Activated gamma-delta T cell treated with anti-CD3 and anti-CD28 coated beads, Interleukin-2, amount 50 U/mL, for 16 hours (primary cell): Measurements from ENCODE around the gene C1orf53.
"Not testable (repeated sequence)": the region's sequence is repeated elsewhere in the genome, so short reads cannot be mapped to it uniquely, and the experiment has no call there.

Experiments
- DNase-seq: peaks from one replicate; pipeline ENCODE4 v3.0.0-alpha.2; 2020; ENCODE audit warnings: low read depth

Gene C1orf53

DNA sequence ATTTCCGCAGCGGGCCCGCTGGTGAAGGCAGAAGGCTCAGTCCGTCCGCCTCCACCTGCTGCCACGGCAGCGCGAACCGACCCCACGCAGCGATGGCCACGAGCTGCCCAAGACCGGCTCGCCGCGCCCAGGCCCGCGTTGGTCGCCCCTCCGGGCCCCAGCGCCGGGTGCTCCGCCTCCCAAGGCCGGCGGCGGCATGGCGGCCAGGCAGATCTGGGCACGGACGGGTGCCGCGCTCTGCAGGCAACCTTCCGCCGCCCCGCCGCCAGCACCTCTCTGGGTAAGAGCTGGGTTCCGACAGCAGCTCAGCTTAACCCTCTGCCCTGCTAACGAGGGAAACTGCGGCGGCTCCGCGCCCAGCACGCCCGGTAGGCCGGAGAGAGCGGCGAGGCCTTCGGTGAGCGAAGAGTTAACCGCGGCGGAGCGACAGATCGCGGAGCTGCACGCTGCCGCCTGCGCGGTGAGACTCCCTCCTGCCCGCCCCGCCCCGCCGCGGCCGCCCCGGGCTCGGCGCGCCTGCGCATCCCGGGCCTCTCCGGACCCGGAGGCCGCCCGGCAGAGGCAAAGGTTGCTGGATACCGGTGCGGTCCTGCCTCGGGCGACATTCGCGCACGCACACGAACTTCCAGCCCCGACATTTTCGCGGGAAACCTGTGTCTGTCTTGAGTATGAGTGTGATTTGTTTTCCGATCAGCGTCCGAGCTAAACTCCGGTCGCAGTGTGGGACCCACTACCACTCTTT lies at the start of gene C1orf53:
C1orf53 (plus strand) TSS at position 177 of the 742 bp plus-strand sequence; CDS start at position 197, 20 bp downstream.
- DNase-seq = peak; percentile 60

DNA sequence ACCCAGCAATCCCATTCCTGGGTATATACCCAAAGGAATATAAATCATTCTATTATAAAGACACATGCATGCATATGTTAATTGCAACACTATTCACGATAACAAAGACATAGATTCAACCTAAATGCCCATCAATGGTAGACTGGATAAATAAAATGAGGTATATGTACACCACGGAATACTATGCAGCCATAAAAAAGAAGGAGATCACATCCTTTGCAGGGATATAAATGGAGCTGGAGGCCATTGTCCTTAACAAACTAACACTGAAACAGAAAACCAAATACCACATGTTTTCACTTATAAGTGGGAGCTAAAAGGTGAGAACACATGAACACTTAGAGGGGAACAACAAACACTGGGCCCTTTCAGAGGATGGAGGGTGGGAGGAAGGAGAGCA lies 46.7 kb upstream of the C1orf53 start:
- not testable (repeated sequence) for DNase-seq

DNA sequence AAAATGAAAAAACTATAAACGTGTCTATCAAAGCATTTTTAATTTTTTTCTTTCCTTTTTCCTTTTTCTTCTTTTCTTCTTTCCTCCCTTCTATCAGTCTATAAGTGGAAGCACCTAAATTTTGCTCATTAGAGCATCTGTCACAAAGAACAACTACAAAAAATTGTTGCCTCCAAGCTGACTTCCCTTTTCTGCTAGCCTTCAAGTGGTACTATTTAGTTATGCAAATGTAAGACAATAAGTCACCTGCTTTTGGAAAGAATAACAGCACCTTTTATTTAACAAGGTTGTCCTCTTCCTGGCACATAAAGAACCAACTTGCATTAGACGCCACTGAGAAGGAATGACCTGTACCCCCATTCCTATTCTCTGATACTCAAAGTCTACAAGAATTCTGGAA lies 45.0 kb upstream of the C1orf53 start:
- DNase-seq = no peak

DNA sequence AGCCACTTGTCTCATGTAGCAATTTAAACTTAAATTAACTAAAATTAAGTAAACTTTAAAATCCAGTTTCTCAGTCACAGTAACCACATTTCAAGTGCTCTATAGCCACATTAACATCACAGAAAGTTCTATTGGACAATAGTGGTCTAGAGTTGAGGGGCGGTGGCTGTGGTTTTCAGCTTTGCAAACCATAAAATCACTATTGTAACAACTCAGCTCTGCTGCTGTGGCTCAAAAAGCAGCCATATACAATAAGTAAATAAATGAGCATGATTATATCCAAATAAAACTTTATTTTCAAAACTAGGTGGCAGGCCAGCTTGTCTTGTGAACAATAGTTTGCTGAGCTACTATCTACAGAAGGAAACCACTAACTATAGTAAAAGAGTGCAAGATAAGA lies 43.4 kb upstream of the C1orf53 start:
- DNase-seq = no peak

DNA sequence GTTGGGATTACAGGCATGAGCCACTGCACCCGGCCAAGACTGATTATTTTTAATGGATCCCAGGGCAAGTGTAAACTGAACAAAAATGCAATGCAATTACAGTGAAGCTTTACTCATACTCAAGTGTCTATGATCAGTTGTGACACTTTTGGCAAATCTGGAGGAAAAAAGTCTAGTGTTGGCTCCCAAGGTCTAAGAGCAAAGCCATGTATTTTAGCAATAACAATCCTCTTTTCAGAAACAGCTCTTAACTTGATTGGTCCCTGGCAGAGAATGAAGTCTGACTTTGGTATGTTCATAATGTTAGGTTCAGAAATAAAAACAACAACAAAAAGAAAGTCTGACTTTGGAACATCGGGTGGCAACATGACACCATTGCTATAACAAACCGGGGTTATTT lies 40.2 kb upstream of the C1orf53 start:
- no peak for DNase-seq

DNA sequence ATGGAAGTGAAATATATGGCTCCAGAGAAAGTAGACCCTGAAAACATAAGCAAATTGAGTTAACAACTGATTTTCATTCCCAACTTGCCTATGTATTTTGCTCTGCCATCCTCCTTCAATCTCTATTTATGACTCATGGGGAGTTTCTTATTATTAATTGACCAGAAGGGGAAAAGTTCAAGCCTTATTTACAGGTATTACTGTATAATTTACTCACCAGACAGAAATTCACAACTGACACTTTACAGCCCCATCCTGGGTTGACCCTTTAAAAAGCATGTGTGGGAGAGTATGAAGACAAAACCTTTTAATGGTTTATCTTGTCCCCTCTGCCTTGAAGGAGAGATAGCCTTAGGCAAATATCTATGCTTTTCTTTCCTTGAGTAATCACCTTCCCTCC lies 39.8 kb upstream of the C1orf53 start:
- DNase-seq = no peak

DNA sequence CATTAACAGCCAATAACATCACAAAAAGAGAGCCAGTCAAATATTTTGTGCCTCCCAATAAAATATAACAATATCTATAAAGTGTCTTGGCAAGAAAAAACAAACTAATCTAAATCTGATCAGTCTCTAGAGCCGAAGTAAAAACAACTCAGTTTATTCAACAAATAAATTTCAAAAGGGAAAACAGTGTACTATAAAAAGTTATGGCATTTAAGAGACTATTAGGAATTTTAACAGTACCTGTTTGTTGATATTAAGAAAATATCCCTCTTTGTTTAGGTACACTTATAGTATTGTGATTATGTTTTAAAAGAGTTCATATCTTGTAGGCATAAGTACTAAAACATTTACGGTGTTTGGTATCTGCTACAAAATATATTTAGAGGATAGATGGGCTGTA lies 36.6 kb upstream of the C1orf53 start:
- DNase-seq = no peak

DNA sequence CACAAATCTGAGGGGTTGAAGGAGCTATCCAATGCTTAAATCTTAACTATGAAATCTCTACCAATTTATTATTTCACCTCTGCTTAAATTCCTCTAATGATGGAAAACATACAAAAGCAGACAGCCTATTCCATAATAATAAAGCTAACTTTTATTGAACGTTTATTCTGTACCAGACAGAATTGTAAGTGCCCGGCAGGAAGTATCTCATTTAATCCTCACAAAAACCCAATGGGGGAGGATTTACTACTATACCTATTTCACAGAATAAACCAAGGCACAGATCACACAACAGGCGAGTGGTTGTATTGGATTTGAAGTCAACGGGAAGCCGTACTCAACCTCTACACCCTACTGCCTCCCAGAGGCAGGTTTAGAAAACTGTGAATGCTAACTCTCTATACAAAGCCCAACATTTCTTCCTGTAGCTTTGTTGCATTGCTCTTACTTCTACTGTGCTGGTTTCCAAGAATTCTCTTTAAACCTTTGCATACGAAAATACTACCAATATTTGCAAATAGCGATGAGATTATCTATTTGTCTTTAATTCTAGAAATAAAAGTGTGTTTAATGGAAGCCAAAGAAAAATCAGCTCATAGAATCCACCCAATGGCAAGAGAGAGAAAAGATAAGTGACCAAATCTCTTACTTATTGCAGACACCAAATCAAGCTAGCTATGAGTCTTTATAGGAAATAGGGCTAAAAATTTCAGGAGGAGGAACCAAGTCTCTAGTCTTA lies 33.5 kb upstream of the C1orf53 start:
- peak; percentile 9 for DNase-seq

DNA sequence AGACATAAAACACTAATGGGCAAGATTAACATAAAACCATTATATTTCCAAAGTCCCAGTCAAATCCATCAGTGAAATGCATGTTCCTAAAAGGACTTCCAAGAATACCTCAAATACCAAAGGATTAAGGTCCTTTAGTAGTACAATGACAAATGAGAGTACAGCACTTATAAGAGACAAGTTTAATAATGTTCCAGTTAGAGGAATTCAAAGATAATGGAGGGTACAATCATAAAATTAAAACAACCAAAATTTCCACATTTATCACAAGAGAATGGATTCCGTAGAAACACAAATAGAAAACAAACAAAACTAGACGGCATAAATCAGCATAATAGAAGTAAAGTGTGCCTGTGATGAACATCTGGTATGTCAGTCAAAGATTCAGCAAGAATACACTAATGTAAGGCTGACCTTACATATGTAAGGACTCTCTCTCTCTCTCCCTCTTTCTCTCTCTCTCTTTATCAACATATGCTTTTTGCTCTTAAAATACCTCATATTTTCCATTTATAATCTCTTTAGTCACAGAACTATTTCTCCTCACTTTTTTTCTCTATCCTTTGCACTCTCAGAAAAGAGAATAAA lies 32.8 kb upstream of the C1orf53 start:
- no peak for DNase-seq

DNA sequence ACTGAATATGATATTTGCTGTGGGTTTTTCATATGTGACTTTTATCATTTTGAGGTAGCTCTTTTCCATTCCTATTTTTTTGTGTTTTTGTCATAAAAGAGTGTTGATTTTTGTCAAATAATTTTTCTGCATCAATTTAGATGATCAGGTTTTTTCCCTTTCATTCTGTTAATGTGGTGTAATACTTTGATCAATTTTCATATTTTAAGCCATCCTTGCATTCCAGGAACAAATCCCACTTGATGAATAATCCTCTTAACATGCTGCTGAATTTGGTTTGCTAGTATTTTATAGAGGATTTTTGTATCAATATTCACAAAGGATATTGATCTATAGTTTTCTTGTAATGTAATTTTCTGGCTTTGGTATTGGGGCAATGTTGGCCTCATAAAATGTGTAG lies 25.5 kb upstream of the C1orf53 start:
- no peak for DNase-seq

DNA sequence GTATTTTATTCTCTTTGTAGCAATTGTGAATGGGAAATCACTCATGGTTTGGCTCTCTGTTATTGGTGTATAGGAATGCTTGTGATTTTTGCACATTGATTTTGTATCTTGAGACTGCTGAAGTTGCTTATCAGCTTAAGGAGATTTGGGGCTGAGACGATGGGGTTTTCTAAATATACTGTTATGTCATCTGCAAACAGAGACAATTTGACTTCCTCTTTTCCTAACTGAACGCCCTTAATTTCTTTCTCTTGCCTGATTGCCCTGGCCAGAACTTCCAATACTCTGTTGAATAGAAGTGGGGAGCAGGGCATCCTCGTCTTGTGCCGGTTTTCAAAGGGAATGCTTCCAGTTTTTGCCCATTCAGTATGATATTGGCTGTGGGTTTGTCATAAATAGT lies 22.0 kb upstream of the C1orf53 start:
- not testable (repeated sequence) for DNase-seq

DNA sequence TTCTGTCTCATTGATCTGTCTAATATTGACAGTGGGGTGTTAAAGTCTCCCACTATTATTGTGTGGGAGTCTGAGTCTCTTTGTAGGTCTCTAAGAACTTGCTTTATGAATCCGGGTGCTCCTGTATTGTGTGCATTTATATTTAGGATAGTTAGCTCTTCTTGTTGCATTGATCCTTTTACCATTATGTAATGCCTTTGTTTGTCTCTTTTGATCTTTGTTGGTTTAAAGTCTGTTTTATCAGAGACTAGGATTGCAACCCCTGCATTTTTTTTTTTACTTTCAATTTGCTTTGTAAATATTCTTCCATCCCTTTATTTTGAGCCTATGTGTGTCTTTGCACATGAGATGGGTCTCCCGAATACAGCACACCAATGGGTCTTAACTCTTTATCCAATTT lies 20.2 kb upstream of the C1orf53 start:
- not testable (repeated sequence) for DNase-seq

DNA sequence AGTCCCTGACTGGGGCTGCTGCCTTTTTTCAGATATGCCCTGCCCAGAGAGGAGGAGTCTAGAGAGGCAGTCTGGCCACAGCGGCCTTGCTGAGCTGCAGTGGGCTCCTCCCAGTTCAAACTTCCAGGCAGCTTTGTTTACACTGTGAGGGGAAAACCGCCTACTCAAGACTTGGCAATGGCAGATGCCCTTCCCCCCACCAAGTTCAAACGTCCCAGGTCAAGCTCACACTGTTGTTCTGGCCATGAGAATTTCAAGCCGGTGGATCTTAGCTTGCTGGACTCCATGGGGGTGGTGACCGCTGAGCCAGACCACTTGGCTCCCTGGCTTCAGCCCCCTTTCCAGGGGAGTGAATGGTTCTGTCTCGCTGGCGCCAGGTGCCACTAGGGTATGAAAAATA lies 18.3 kb upstream of the C1orf53 start:
- no peak for DNase-seq

DNA sequence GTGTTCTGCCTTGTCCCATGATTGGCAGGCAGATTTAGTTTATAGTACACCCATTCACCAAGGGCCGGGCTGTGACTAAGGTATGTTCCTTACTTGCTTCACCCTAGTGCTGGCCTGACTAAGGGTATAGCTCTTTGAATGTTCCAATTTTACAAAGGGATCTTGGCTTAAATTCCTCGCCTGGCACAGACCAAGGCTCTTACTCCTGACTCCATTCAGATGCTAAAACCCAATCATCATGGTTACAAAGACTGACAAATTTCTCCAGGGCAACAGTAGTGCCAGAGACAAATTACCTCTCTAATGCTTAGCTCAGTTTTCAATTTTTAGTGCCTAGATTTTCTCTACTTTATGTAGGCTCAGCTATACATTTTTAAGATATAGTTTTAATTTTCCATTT lies 11.5 kb upstream of the C1orf53 start:
- no peak for DNase-seq

DNA sequence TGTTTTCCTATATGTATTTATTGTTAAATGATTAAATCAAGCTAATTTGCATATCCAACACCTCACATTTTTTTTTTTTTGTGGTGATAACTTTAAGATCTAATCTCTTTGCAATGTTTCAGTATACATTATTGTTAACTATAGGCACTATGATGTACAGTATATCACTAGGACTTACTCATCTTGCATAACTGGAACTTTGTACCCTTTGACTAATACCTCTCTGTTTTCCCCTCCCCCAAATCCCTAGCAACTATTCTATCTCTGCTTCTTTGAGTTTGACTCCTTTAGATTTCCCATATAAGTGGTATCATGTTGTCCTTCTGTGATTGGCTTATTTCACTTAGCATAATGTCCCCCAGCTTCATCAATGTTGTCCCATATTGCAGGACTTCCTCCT lies 9.7 kb upstream of the C1orf53 start:
- no peak for DNase-seq

DNA sequence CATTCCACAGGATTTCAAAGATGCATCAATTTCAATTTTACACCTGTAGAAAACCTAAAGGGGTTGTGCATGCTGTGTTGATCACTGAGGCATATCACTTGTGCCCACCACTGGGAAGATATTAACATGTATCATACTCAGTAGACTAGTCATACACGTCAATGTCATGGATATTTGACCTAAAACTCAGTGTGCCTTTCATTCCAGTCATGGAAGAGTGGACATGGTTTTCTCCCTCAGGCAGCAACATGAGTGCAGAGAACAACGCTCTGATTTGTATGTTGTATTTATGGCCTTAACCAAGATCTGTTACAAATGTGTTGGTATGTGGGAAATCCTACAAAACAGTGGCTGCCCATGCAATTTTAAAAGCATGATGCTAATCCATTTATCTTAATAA lies 6.1 kb upstream of the C1orf53 start:
- DNase-seq = no peak

DNA sequence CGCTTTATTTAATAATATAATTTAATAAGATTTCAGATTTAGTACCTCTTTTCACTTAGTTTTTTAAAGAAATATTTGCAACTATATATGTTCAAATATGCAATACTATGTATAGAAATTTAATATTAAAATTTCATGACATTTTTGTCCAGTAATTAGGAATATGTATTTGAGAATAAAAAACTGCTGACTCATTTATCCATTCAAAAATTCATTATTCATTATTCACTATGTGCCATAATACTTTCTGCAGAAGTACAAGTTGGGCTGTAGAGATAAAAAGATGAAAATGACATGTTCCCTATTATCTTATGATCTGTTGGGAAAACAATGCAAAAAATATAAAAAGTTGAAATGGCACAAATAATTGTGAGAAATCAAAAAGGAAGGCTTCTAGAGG lies 3.4 kb upstream of the C1orf53 start:
- DNase-seq = no peak

DNA sequence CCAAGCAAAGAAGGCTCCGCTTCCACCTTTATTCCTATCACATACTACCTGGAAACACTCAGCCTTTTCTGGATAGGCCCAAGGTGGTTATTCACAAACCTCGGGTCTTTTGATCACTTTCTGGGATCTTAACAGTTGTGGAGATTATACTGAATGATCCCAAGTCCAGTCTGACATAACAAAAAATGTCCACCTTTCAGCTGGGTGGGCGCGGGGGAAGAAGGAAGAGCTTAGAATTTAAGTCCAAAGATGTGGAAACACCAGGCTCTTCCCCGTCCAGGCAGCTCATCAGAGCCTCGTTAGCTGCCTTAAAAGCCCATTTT lies 338 bp upstream of the C1orf53 start:
- no peak for DNase-seq

DNA sequence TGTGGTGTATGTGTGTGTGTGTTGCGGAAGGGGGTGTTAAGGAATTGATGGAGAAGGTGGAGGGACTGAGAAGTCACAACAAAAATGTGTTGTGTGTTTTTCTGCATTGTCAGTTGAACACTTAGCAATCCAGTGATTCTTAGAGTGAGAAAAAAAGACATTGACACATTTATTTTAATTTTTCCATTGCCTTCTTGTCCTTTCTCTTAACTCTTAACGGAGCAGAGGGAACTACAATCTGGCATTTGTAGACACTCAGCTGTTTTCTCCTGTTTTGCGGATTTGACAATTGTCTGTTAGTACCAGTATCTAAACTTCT lies 725 bp downstream of the C1orf53 start:
- no peak for DNase-seq

DNA sequence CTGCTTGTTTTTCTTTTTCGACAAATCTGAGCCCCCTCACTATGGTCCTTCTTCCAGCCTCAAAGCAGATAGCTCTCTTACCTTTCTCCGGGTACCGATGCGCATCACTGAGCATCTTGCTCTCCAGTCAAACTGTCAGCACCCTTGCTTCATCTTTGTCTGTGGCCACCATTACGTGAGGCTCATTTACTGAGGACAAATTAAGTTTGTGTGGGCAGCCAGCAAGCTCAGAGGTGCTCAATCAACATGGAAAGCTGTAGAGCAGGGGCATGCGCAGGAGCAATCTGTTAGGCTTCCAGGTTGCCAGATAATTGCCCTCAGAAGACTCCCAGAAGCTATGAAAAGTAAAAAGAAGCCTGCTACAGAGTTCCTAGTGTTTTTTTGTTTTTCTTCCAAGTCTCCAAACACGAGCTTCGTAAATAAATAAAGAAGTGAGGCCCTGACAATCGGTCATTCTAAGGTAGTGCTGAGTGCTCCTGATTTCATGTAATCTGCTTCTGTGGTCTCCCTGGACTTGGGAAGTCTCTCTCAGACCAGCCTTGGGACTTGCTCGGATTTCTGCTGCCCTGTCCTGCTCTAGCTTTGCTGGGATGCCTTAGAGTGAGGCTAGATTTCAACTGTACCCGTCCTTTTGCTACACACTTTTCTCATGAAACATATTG lies 1.8 kb downstream of the C1orf53 start:
- DNase-seq = no peak

DNA sequence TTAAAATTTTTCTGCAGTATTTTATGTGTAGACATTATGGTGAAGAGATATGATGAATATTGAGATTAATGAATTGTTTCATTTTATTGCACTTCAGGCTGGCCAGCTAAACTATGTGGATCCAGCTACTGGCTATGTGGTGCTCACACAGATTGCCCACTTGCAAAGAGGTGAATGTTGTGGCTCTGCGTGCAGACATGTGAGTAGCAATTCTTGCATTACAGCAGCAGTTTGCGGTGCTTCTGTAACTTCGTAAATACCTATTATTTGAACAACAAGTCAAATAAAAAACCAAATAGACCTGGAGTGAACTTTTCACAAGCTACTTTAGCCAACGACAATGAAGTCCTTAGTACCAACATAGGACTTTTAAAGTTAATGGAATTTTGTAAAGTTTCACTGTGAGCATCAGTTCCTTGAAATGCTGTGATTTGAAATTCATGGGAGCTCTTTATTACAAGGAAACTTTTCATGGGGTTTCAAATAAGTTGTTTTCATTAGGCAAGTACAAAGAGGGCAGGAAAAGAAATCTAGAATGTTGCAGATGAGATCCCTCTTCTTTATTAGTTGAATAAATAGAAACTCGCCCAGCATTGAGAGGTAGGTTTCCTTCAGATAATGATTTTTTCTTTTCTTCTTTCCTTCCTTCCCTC lies 3.4 kb downstream of the C1orf53 start:
- DNase-seq = no peak

DNA sequence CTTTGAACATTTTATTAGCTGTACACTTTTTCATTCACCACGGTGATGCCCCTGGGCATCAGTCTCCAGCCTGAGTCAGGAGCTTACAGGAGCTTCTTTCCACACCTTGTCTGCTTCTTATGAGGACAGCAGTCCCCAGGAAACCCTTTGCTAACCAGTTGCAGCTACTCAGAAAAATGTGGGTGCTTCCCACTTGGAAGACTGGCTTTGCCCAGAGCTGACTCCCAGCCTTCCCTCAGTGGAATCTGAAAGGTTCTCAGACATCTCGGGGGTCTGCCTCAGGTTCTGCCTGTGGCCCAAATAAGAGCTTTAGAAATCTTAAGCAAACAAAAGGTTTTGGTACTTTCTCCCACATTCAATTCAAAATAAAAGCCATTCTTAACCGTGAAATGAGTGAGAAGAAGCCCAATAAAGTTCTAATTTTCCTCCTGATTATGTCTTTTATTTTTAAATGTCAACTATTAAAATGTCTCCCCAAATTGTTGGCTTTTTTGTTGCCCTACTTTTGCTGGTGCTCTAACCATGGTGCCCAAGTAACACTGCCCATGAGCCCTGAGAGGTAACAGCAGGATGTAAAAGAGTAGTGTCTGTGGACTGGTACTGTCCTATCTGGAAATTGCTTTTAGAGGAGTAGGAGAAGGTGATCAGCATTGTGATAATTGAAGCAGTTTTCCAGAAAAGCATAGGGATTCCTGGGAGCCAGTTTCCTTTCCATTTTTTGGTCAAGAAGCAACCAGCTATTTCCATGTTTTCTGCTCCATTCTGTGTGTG lies 5.6 kb downstream of the C1orf53 start:
- no peak for DNase-seq
